ENCODE results near the gene PRR30.
"Not testable (repeated sequence)": the region's sequence is repeated elsewhere in the genome, so short reads cannot be mapped to it uniquely, and the experiment has no call there.

PRR30 gene

DNA sequence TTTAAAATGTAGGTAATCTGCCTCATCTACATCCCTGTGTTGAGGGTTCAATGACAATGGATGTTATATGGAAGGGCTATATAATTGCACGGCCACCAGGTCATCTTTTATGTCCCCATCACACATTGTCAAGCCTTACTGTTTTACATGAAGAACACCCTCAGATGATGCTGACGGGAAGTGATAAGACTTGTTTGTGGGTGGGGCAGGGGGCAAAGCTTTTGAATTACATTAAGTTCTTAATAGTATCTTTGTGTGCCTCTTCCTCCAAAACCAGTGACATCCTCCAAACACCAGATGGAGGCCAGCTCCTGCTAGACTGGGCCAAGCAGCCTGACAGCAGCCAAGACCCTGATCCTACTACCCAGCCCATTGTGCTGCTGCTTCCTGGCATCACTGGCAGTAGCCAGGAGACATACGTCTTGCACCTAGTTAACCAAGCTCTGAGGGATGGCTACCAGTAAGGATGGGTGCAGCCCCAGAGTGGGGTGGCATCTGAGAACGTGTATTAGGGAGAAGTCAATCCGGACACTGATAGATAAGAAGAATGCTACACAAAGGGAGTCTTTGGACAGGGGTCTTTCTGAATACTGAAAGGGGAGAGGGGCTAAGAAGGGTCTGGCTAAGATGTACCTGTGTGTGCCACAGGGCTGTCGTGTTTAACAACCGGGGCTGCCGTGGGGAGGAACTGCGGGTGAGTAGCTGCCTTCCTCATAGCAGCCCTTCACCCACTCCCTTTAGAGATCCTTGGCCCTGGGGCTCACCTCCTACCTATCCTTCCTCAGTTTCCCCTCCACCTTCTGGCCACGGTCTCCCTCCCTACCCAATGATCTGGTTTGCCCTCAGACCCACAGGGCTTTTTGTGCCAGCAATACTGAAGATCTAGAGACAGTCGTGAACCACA lies 10.3 kb downstream of the PRR30 start:
- no peak for DNase-seq (ENCODE audit: low read depth)

DNA sequence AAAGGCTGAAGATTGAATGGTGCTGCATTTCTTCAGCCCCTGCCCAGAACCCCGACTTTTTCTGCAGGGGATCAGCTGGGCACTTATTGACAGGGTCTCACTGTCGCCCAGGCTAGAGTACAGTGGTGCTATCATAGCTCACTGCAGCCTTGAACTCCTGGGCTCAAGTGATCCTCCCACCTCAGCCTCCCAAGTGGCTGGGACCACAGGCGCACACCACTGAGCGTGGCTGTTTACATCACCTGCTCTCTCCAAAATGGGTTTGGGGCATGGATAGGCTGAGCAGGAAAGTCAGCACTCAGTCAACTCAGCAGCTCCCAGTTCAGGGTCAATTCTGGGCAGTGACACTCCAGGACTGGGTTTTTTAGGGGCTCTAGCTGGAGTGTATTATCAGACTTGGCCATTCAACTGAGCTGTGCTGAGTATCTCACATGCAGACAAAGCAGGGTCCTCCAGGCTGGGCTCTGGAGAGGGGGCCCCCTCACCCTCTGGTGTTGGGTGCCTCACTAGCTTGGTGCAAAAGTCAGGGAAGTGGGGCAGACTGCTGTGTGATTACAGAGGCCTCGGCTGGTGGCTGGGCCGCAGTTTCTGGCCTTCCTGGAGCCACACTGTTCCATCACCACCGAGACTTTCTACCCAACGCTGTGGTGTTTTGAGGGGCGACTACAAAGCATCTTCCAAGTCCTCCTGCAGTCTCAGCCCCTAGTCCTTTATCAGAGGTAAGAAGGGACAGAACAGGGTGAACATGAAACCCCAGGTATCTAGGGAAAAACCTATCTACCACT lies 11.1 kb downstream of the PRR30 start:
- DNase-seq (ENCODE audit: low read depth), result no peak

DNA sequence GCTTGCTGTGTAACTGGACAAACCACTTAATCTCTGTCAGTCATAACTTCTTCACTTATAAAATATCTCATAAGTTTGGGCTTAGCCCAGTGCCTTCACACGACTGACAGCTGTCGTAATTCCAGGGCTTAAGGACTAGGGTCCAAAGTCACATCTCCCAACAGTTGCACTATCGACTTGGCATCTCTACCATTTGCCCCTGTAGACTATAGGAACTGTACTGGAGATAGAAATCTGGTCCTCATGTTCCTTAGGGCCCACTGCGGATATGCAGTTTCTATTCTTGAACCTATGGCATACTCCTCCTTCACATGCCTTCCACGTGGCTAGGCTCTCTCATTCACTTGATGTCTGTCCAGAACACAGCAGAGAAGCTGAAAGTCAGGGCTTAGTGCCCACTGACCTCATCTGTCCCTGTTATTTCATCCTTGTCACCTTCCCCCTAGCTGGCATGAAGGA lies 12.9 kb downstream of the PRR30 start:
- no peak for DNase-seq (ENCODE audit: low read depth)

DNA sequence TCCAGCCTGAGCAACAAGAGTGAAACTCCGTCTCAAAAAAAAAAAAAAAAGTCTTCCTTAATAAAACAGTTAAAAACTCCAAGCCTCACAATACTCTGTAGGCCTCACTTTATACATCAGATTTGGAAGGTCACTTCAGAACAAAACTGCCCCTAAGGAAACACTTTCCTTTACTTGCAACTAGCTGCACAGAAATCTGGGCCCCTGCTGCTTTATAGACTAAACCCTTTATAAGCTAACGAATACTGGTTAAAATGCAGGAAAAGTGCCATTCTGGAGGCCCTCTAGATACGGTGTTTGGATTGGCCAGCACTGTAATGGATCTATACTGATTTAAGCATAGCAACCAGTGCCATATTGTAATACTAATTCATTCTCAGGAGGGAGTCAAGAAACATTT lies 14.1 kb downstream of the PRR30 start:
- no peak for DNase-seq (ENCODE audit: low read depth)

DNA sequence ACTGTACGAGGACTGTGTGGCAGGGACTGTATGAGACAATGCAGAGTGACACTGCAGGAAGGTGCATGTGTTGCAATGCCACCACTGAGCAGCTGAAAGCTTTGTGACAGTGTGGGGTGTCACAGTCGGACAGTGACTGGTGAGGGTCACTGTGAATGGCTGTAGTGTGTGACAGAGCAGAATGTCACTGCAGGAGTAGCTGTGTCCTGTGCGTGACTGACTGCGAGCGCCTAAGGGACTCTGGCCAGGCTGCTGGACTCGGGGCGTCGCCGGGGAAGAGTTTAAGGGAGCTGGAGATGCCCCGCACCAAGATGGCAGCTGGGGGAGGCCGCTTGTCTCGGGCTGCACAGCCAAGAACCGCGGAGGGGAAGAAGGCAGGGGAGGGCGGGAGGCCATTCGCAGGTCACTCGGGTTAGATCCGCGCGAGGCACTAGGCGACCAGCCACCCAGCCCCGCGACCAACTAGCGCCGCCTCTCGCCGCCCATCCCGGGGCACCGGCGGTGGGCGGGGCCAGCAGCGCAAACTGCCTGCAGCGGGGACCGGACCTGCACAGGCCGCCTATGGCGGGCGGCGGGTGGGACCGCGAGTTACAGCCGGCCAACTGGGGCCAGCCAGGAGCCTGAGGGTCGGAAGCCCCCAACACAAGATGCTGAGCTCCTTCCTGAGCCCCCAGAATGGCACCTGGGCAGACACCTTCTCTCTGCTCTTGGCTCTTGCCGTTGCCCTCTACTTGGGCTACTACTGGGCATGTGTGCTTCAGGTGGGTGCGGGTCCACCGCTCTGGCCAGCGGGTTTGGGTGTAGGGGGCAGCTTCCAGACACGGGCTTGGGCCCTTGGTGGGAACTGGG lies 15.7 kb downstream of the PRR30 start, which contains the start of gene ABHD1:
ABHD1 (plus strand) TSS at position 514 of the 849 bp plus-strand sequence; CDS start at position 648, 134 bp downstream.
- no peak for DNase-seq (ENCODE audit: low read depth)

DNA sequence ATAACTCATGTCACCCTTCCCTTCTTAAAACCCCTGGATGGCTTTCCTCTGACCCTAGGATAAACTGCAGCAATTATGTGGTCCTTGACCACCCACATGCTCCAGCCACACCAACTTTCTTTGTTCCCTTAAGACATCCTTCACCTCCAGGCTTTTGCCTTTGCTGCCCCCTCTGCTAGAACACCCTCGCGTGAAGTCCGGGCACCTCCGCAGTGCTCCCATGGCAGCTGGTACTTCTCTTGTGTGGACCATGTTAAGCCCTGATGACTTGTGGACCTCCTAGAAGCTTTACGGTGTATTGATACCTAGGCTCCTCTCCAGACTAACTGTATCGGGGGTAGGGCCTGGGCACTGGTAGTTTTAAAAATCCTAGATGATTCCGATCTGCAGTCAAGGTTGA lies 16.4 kb downstream of the PRR30 start:
- DNase-seq (ENCODE audit: low read depth), result no peak

DNA sequence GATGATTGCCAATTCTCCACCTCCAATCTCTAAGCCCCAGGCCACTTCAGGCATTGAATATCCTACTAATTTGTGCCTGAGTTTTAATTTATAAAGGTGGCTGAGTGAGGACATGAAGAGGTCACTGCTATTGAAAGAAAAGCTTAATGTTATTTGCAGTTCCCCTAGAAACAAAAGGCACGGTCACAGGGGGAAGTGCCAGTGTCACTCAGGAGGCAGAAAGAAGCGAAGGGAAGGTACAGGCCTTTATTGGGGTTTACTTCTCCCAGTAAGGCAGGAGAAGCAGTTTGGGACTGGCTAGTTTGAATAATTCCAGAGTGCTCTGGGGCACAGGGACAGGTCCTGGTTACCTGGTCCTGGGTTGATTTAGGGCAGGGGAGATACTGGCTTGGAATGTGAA lies 17.3 kb downstream of the PRR30 start:
- DNase-seq (ENCODE audit: low read depth), result no peak

DNA sequence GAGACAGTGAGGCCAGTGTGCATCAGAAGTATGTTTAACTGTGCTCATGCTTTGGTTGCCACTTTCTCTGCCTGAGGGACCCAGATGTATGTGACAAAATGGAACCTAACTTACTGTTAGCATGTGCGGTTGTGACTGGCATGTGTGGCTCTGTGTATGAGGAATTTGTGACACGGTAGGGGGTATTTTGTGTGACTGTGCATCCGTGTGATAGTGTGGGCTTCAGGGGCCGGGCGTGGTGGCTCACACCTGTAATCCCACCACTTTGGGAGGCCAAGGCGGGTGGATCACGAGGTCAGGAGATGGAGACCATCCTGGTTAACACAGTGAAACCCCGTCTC lies 19.9 kb downstream of the PRR30 start:
- not testable (repeated sequence) for DNase-seq (ENCODE audit: low read depth)

DNA sequence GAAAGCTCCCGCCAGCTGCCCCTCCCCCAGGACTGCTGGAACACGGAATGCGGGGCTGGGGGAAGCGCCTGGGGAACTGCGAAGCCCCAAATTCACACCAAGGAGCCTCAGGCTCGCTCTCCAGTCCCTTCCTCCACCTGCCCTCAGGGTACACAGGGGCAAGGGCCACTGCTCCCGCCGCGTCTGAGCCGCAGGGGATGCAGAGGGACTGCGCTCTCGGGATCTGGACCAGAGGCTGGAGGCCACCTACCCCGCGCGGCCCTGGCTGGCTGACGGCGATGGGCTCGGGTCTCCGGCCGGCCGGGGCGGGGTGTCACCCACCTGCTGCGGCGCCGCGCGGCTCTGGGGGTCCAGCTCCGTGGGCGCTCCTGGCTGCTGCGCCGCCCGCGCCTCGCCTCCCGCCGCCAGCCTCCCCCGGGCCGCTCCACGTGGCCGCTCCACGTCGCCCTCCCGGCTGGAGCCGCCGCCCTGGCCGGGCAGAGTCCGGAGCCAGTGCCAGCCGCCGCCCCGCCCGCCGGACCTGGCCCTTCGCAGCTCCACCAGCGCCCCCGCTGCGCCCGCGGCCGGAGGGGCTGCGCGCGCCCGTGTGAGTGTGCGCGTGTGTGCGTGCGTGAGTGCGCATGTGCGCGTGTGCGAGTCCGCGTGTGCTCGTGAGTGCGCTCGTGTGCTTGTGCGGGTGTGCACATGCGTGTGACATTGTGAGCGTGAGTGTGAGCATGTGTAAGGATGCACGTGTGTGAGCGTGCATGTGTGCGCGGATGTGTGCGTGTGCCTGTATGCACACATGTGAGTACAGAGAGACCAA lies 20.5 kb downstream of the PRR30 start, which contains the start of gene CGREF1:
CGREF1 (minus strand) TSS at position 604 of the 805 bp plus-strand sequence. CDS start 14,762 bp downstream, outside the sequence.
- DNase-seq (ENCODE audit: low read depth), result no peak

DNA sequence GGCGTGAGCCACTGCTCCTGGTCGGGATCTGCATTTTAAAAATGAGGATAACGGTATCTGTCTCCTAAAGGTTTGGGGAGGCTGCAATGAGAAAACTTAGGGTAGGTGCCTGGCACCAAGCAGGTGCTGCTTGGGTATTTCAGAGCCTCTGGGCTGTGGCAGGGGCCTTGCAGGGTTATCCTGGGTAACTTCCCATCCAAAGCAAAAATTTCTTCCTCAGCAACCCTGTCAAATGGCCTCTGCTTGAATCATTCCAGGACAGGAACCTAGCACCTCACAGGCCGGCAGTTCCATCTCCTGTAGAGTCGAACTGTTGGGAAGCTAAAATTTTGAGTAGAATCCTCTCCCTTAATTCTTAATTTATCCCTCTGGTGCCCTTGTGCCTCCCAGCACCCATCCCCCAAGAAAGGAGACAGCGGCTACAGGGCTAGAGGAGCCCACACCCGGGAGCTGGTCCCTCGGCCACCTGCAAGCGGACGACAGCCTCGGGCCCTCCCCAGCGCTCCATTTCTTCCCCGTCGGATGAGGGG lies 21.1 kb downstream of the PRR30 start:
- no peak for DNase-seq (ENCODE audit: low read depth)

DNA sequence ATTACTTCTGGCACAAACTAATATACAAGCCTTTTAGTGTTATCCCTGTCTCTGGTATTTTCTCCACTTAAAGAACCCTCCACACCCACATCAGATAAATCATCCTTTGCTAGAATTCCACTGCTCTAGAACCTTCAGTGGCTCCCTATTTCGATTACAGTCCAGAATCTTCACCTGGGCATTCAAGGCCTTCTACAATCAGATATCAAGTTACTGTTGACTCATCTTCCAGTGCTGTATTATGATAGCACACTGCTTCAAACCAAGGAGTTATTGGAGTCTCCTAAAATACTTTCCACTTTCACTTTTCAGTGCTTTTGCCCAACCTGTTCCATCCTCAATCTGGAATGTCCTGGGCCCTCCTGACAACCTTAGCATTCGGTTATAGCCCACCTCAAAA lies 23.7 kb downstream of the PRR30 start:
- DNase-seq (ENCODE audit: low read depth), result no peak

DNA sequence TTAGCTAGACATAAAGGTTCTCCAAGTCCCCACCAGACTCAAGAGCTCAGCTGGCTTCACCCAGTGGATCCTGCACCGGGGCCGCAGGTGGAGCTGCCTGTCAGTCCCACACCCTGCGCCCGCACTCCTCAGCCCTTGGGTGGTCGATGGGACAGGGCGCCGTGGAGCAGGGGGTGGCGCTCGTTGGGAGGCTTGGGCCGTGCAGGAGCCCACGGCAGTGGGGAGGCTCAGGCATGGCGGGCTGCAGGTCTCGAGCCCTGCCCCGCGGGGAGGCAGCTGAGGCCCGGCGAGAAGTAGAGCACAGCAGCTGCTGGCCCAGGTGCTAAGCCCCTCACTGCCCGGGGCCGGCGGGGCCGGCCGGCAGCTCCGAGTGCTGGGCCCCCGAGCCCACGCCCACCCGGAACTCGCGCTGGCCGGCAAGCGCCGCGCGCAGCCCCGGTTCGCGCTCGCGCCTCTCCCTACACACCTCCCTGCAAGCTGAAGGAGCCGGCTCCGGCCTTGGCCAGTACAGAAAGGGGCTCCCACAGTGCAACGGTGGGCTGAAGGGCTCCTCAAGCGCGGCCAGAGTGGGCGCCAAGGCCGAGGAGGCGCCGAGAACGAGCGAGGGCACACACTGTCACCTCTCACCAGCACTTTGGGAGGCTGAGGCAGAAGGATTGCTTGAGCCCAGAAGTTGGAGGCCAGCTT lies 27.7 kb downstream of the PRR30 start:
- DNase-seq (ENCODE audit: low read depth), result not testable (repeated sequence)

DNA sequence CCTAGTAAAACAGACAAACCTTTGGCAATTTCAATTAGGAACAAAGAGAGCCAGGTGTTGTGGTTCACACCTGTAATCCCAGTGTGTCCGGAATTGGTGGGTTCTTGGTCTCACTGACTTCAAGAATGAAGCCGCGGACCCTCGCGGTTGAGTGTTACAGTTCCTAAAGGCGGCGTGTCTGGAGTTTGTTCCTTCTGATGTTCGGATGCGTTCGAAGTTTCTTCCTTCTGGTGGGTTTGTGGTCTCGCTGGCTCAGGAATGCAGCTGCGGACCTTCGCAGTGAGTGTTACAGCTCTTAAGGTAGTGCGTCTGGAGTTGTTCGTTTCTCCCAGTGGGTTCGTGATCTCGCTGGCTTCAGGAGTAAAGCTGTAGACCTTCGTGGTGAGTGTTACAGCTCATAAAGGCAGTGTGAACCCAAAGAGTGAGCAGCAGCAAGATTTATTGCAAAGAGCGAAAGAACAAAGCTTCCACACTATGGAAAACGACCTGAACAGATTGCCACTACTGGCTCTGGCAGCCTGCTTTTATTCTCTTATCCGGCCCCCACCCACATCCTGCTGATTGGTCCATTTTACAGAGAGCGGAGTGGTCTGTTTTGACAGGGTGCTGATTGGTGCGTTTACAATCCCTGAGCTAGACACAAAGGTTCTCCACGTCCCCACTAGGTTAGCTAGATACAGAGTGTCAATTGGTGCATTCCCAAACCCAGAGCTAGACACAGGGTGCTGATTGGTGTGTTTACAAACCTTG lies 28.4 kb downstream of the PRR30 start:
- DNase-seq (ENCODE audit: low read depth), result not testable (repeated sequence)

DNA sequence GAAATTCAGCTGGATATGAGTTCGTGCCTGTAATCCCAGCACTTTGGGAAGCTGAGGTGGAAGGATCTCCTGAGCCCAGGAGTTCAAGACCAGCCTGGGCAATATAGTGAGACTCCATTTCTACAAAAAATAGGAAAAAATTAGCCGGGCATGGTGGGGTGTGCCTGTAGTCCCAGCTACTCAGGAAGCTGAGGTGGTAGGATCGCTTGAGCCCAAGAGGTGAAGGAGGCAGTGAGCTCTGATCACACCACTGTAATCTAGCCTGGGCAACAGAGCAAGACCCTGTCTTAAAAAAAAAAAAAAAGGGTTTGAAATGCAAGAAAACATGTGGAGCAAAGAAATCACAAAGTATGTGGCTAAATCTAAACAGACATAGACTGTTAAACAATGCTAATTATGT lies 30.1 kb downstream of the PRR30 start:
- no peak for DNase-seq (ENCODE audit: low read depth)

DNA sequence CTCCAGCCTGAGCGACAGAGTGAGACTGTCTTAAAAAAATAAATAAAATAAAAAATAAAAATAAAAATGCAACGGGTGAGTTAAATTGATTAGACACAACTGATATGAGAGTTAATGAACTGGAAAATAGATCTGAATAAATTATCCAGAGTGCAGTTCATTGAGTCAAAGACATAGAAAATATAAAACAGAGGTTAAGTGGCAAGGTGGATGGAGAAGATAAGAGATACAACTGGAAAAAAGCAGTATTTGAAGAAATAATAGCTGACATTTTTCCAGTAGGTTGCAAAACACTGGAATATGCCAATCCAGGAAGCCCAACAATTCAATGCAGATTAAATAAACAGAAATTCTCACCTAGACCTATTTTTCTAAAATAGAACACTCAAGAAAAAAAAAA lies 31.0 kb downstream of the PRR30 start:
- no peak for DNase-seq (ENCODE audit: low read depth)

DNA sequence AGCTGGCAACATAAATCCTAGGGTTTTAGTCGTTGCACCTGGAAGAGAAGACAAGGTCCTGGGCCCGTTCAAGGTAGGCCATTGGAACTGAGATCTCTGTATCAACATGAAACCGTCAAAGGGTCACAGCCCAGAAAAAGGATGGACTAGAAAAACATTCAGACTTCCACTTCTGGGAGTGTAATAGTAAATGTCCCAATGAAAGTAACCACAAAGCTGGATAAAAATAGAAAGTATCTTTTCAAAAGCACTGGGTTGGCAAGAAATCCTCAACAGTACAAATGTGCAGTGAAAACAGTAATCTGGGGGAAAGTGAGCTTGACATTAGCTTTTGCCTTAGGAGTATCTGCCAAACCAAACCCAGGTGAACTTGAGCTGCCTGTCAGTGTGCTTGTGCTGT lies 33.2 kb downstream of the PRR30 start:
- peak; percentile 2 for DNase-seq (ENCODE audit: low read depth)

DNA sequence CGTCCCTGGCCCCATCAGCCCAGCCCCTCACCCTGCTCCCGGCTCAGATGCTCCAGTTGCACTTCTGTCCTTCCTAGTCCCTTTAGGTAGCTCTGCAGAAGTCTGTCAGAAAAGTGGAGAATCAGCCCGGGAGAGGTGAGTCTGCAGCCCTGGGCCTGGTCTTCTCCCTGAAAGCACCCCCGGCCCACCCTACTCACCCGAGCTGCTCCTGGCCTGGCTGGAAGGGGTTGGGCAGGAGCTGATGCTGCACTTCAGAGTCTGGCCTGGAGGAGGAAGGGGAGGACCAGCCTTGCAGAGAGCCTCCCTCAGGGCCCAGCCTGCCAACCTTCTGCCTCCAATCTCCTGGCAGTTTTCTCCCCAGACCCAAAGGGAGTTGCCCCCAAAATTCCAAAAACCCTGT lies 36.9 kb downstream of the PRR30 start:
- no peak for DNase-seq (ENCODE audit: low read depth)

DNA sequence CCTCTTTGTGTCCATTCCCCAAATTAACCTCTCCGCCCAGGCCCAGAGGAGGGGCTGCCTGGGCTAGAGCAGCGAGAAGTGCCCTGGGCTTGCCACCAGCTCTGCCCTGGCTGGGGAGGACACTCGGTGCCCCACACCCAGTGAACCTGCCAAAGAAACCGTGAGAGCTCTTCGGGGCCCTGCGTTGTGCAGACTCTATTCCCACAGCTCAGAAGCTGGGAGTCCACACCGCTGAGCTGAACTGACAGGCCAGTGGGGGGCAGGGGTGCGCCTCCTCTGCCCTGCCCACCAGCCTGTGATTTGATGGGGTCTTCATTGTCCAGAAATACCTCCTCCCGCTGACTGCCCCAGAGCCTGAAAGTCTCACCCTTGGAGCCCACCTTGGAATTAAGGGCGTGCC lies 39.2 kb downstream of the PRR30 start:
- no peak for DNase-seq (ENCODE audit: low read depth)

DNA sequence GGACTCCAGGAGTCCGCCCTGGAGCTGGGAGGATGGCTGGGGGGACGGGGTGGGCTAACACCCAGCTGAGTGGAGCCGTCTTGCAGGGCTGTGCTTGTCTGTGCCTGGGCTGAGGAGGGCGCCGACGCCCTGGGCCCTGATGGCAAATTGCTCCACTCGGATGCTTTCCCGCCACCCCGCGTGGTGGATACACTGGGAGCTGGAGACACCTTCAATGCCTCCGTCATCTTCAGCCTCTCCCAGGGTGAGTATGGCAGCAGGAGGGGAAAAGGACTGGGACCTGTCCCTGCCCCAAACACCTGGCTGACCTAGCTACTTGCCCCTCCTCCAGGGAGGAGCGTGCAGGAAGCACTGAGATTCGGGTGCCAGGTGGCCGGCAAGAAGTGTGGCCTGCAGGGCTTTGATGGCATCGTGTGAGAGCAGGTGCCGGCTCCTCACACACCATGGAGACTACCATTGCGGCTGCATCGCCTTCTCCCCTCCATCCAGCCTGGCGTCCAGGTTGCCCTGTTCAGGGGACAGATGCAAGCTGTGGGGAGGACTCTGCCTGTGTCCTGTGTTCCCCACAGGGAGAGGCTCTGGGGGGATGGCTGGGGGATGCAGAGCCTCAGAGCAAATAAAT lies 39.8 kb downstream of the PRR30 start:
- no peak for DNase-seq (ENCODE audit: low read depth)
